Endothelial cell of umbilical vein (primary cell): ENCODE results near the gene GALR3. TPM values are rescaled to one million over a fixed set of nuclear protein-coding genes. Genes with fewer than 3 reads are reported as not detected.

Source experiments
- BruUV-seq: library from RNA; stranded (reverse); fragments of 400-500 nt; replicated peaks from 2 replicates; lab custom pipeline; 2021; lab: Mats Ljungman, UMichigan
- CTCF ChIA-PET: fragments of 300-600, 350-600 bp; sonication (Branson Sonifier 250); formaldehyde crosslinking; loops from one replicate; lab custom pipeline; 2021; ENCODE audit warnings: antibody characterized with exemption, inconsistent platforms; lab: Charles Lee
- POLR2A ChIA-PET: fragments of 300-600, 350-600 bp; sonication (Branson Sonifier 250); formaldehyde crosslinking; loops from one replicate; lab custom pipeline; 2021; ENCODE audit warnings: antibody characterized with exemption, inconsistent platforms; lab: Charles Lee
- DNase-seq: peaks from one replicate; pipeline ENCODE4 v3.0.0-alpha.2; 2011; ENCODE audit warnings: low read depth, low spot score
- FAIRE-seq: peaks from 2 replicates; lab custom pipeline; 2011; peaks lifted over from hg19 to GRCh38; lab: Jason Lieb, UNC
- H2AFZ ChIP-seq: 2 replicates; pipeline ENCODE4 v1.6.0; 2012; ENCODE audit warnings: low read depth, low read length, control low read depth, inconsistent platforms
- H3K27ac ChIP-seq: 2 replicates; pipeline ENCODE4 v1.5.1; 2011; ENCODE audit warnings: low read depth, mild to moderate bottlenecking, control low read depth, low read length, moderate library complexity; ENCODE audit not compliant: insufficient read depth
- H3K27me3 ChIP-seq, 2 experiments: 2 replicates each; pipeline versions ENCODE4 v1.6.0 to v1.6.1; 2011; ENCODE audit warnings: low read length in 2 of 2, mixed read lengths in 1 of 2; ENCODE audit not compliant: control insufficient read depth in 2 of 2, insufficient read depth in 2 of 2
- H3K36me3 ChIP-seq, 2 experiments: 2 replicates in 1 of 2; 3 replicates in 1 of 2; pipeline ENCODE4 v1.5.1; 2011; ENCODE audit warnings: low read length in 2 of 2, mild to moderate bottlenecking in 1 of 2, moderate library complexity in 1 of 2; ENCODE audit not compliant: control insufficient read depth in 2 of 2, insufficient read depth in 2 of 2; ENCODE audit errors: extremely low read depth in 1 of 2
- H3K4me1 ChIP-seq: 3 replicates; pipeline ENCODE4 v1.5.1; 2011; ENCODE audit warnings: mild to moderate bottlenecking, low read length; ENCODE audit not compliant: control insufficient read depth, insufficient read depth; ENCODE audit errors: extremely low read depth
- H3K4me2 ChIP-seq: 2 replicates; pipeline ENCODE4 v1.6.1; 2011; ENCODE audit warnings: low read length, control low read depth, mixed read lengths; ENCODE audit not compliant: insufficient read depth
- H3K4me3 ChIP-seq, 3 experiments: fragments of 200-600 bp in 1 of 3; sonication (generic), shearing (Covaris generic) in 1 of 3; replicated peaks in 1 of 3; 2 replicates each; pipeline ENCODE4 v1.5.1; 2011 to 2016; ENCODE audit warnings: control low read depth in 3 of 3, low read length in 3 of 3, mild to moderate bottlenecking in 2 of 3, inconsistent platforms in 1 of 3, low read depth in 1 of 3, moderate library complexity in 1 of 3; ENCODE audit not compliant: insufficient read depth in 1 of 3
- H3K79me2 ChIP-seq: 2 replicates; pipeline ENCODE4 v1.6.0; 2012; ENCODE audit warnings: low read length, inconsistent platforms; ENCODE audit not compliant: control insufficient read depth, insufficient read depth
- H3K9ac ChIP-seq: replicated peaks from 2 replicates; pipeline ENCODE3; 2011; ENCODE audit warnings: low read length, control low read depth; ENCODE audit not compliant: insufficient read depth; ENCODE audit errors: extremely low read depth
- H3K9me1 ChIP-seq: replicated peaks from 3 replicates; pipeline ENCODE4 v1.6.0; 2011; ENCODE audit warnings: mild to moderate bottlenecking, low read length; ENCODE audit not compliant: control insufficient read depth, insufficient read depth; ENCODE audit errors: extremely low read depth
- H3K9me3 ChIP-seq: replicated peaks from 2 replicates; pipeline ENCODE4 v1.5.1; 2012; ENCODE audit warnings: low read length, inconsistent platforms; ENCODE audit not compliant: control insufficient read depth, insufficient read depth
- H4K20me1 ChIP-seq: replicated peaks from 2 replicates; pipeline ENCODE3; 2011; ENCODE audit warnings: mild to moderate bottlenecking, low read length; ENCODE audit not compliant: control insufficient read depth, insufficient read depth; ENCODE audit errors: extremely low read depth
- CTCF ChIP-seq, 2 donors: IDR thresholded peaks; 1 replicate in 1 of 2; 2 replicates in 1 of 2; pipeline ENCODE4 v1.5.1; 2011; ENCODE audit warnings: low read length in 2 of 2, mild to moderate bottlenecking in 2 of 2, moderate library complexity in 2 of 2, control low read depth in 1 of 2, inconsistent platforms in 1 of 2, low read depth in 1 of 2; ENCODE audit not compliant: insufficient read depth in 1 of 2; ENCODE audit errors: extremely low read depth in 1 of 2
- EZH2 ChIP-seq: IDR thresholded peaks from 2 replicates; pipeline ENCODE4 v1.6.1; 2012; ENCODE audit warnings: borderline replicate concordance, low read depth, mild to moderate bottlenecking, moderate library complexity, low read length, inconsistent platforms; ENCODE audit not compliant: severe bottlenecking
- FOS ChIP-seq: IDR thresholded peaks from 2 replicates; pipeline ENCODE4 v1.6.1; 2011; ENCODE audit warnings: mild to moderate bottlenecking, low read length, moderate library complexity, borderline replicate concordance; ENCODE audit not compliant: insufficient read depth
- JUN ChIP-seq: IDR thresholded peaks from 2 replicates; pipeline ENCODE4 v1.6.1; 2011; ENCODE audit warnings: borderline replicate concordance, low read depth; ENCODE audit not compliant: insufficient read length, insufficient read depth
- MAX ChIP-seq: IDR thresholded peaks from 2 replicates; pipeline ENCODE4 v1.6.1; 2011; ENCODE audit not compliant: insufficient read depth, insufficient read length
- MYC ChIP-seq: IDR thresholded peaks from one replicate; pipeline ENCODE4 v1.6.1; 2011; ENCODE audit warnings: mild to moderate bottlenecking, low read depth, low read length
- dilution Hi-C: fragments of 300-500 bp; cut with MboI; formaldehyde crosslinking; loops from one replicate; pipeline ENCODE4 v1.15.0; 2019; ENCODE audit warnings: low sequenced_read_pairs; ENCODE audit not compliant: extremely low pct_ligation_motif_present
- intact Hi-C: fragments of 100-400 bp; cut with micrococcal nuclease; formaldehyde crosslinking; loops from one replicate; pipeline ENCODE4 v1.10.0; 2022
- polyA plus RNA-seq, 4 experiments: library from polyadenylated mRNA; depleted of rRNA in 3 of 4; stranded (reverse) in 3 of 4; unstranded in 1 of 4; fragments of >200 nt; gene quantifications; 2 replicates each; pipeline versions ENCODE4 v1.2.1 to v1.2.3, GENCODE V29; 2011 to 2012; ENCODE audit warnings: missing spikeins in 1 of 4
- total RNA-seq: library from RNA; stranded (reverse); gene quantifications from 2 replicates; pipeline ENCODE4 v1.2.3, GENCODE V29; 2021

GALR3 gene
- total and polyA plus RNA-seq, 2 donors (not counting 3 experiments of a cell fraction or from before 2014, with no cell fraction given), result not detected

- no peak overlapping the region for H3K27ac ChIP-seq
- intact Hi-C loops (no loop called here), dilution Hi-C loops (no loop called here)
- no peak overlapping the region for H3K4me3 ChIP-seq
- ChIA-PET POLR2A (no interaction called here), CTCF (no interaction called here)
- H2AFZ ChIP-seq, result no peak overlapping the region
- H3K9me3 ChIP-seq, result no peaks in the 10 kb centered on the region
- no peaks in the 10 kb centered on the region for H3K27me3 ChIP-seq
- BruUV-seq, result no TSS peak
- H3K79me2 ChIP-seq, result no peaks in the 10 kb centered on the region
- H3K9ac ChIP-seq, result no peak overlapping the region
- DNase-seq (no peak), FAIRE-seq (no peak)
- no peaks in the 10 kb centered on the region for H3K9me1 ChIP-seq
- H3K4me1 ChIP-seq, result peaks cover 15% of the 10 kb centered on the region
- no peaks in the 10 kb centered on the region for H3K36me3 ChIP-seq
- H3K4me2 ChIP-seq, result no peak overlapping the region
- TF ChIP-seq JUN (no peak), MYC (no peak), EZH2 (no peak), CTCF (IDR thresholded peaks at IDR 0.05; ENCODE audit: extremely low read depth in 1 of 2, insufficient read depth in 1 of 2, low read depth in 1 of 2, low read length in 2 of 2) (no peak), MAX (no peak), FOS (no peak)
- no peaks in the 10 kb centered on the region for H4K20me1 ChIP-seq
Measured at GRCh38 chr22:37784829-37785495, 38.2 kb upstream of the GALR3 start.
